ENCODE measurements around the gene PON2. TPM values are rescaled to one million over a fixed set of nuclear protein-coding genes. Genes with fewer than 3 reads are reported as not detected.
A peak's percentile ranks its signal among the peaks of the same experiment; 100 is the strongest.

The PON2 gene
- total RNA-seq, 2 donors from 2014 or later = 62.0 to 108 TPM

- no peaks in the 10 kb centered on the region for H3K36me3 ChIP-seq (replicated peaks in 1 of 2; ENCODE audit: insufficient read depth in 1 of 2, low read depth in 2 of 2)
- no peak for TF ChIP-seq POLR2A (IDR thresholded peaks at IDR 0.05)
- TF ChIP-seq CTCF (IDR thresholded peaks at IDR 0.05) = no peak
- no peaks in the 10 kb centered on the region for H3K27me3 ChIP-seq
- H3K4me1 ChIP-seq = peaks cover 7% of the 10 kb centered on the region
- intact Hi-C loops (cut with DNase I) = no loop called here
- H3K27ac ChIP-seq = no peak overlapping the region
- 43 to 46% methylated on average over 8 of the region's 8 CpGs for WGBS, 2 donors
- no peak for ATAC-seq
- no peak overlapping the region for H3K4me3 ChIP-seq
- no peaks in the 10 kb centered on the region for H3K9me3 ChIP-seq
- peak in 1 of 4 donors; percentile 8 for DNase-seq
Observed at GRCh38 chr7:95472581-95473161, 37.8 kb upstream of the PON2 start.

GRCh38 chr7:95471071-95471470 lies 36.2 kb upstream of the PON2 start:
- H3K4me3 ChIP-seq = no peak overlapping the region
- ATAC-seq = no peak
- intact Hi-C loops (cut with DNase I) = no loop called here

GRCh38 chr7:95470452-95470851 lies 35.6 kb upstream of the PON2 start:
- H3K4me3 ChIP-seq = no peak overlapping the region
- H3K27me3 ChIP-seq = no peaks in the 10 kb centered on the region
- no peak overlapping the region for H3K27ac ChIP-seq
- peaks cover 7% of the 10 kb centered on the region for H3K4me1 ChIP-seq
- DNase-seq = peak; percentile 20 to 54 (median 36)
- no peak for TF ChIP-seq POLR2A (IDR thresholded peaks at IDR 0.05)
- TF ChIP-seq CTCF (IDR thresholded peaks at IDR 0.05) = no peak
- intact Hi-C loops (cut with DNase I) = no loop called here
- 2 to 9% methylated on average over 3 of the region's 3 CpGs for WGBS, 2 donors
- peak; percentile 53 for ATAC-seq
- no peaks in the 10 kb centered on the region for H3K36me3 ChIP-seq (replicated peaks in 1 of 2; ENCODE audit: insufficient read depth in 1 of 2, low read depth in 2 of 2)
- H3K9me3 ChIP-seq = peaks cover 0 to 3% (median 0%) of the 10 kb centered on the region in 3 donors

More at GRCh38 chr7:95471071-95471470, 36.2 kb upstream of the PON2 start:
- Histone ChIP-seq H3K27ac (no peak overlapping the region), H3K4me1 (peaks cover 7% of the 10 kb centered on the region), H3K36me3 (replicated peaks in 1 of 2; ENCODE audit: insufficient read depth in 1 of 2, low read depth in 2 of 2) (no peaks in the 10 kb centered on the region), H3K27me3 (no peaks in the 10 kb centered on the region), H3K9me3 (peaks cover 0 to 3% (median 0%) of the 10 kb centered on the region in 3 donors)
- no peak for TF ChIP-seq POLR2A (IDR thresholded peaks at IDR 0.05)
- WGBS, 2 donors = 87 to 99% methylated on average over 3 of the region's 3 CpGs
- DNase-seq = no peak

DNA sequence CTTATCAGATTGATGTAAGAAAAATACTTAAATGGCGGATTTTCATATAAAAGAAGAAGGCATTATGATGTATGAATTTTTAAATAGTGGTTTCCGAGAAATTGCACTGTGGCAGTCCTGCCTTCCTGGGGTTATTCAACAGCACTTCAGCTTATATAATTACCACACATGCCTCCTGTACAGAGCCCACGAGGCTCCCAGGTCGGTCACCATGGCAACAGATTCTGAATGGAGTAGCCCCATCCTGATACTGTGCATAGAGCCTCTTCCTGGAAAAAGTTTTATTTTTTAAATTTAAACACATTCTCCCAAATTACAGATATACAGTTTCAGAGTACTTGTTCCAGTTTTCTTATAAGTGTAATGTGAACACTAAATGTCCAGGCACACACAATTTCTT lies 35.0 kb upstream of the PON2 start:
- H3K9me3 ChIP-seq = peaks cover 0 to 3% (median 0%) of the 10 kb centered on the region in 3 donors
- H3K36me3 ChIP-seq (replicated peaks in 1 of 2; ENCODE audit: insufficient read depth in 1 of 2, low read depth in 2 of 2) = no peaks in the 10 kb centered on the region
- intact Hi-C loops (cut with DNase I) = no loop called here
- DNase-seq = no peak
- ATAC-seq = no peak
- H3K4me3 ChIP-seq = no peak overlapping the region
- no peak overlapping the region for H3K27ac ChIP-seq
- no peaks in the 10 kb centered on the region for H3K27me3 ChIP-seq
- H3K4me1 ChIP-seq = peaks cover 7% of the 10 kb centered on the region
- WGBS, 2 donors = 82 to 84% methylated on average over 4 of the region's 4 CpGs
- TF ChIP-seq CTCF (IDR thresholded peaks at IDR 0.05) = no peak
- TF ChIP-seq POLR2A (IDR thresholded peaks at IDR 0.05) = no peak

- intact Hi-C loops (cut with DNase I) = no loop called here
- no peak for TF ChIP-seq POLR2A (IDR thresholded peaks at IDR 0.05)
- TF ChIP-seq CTCF (IDR thresholded peaks at IDR 0.05) = no peak
- 67 to 82% methylated on average over 1 of the region's 1 CpG for WGBS, 2 donors
- H3K4me1 ChIP-seq = peaks cover 7% of the 10 kb centered on the region
- no peaks in the 10 kb centered on the region for H3K27me3 ChIP-seq
- no peaks in the 10 kb centered on the region for H3K36me3 ChIP-seq (replicated peaks in 1 of 2; ENCODE audit: insufficient read depth in 1 of 2, low read depth in 2 of 2)
- no peak overlapping the region for H3K27ac ChIP-seq
- H3K4me3 ChIP-seq = no peak overlapping the region
- no peak for DNase-seq
- ATAC-seq = no peak
- H3K9me3 ChIP-seq = peaks cover 0 to 3% (median 0%) of the 10 kb centered on the region in 3 donors
Observed at GRCh38 chr7:95469187-95469586, 34.4 kb upstream of the PON2 start.

All from body of pancreas (tissue), 4 donors.